Fibroblast of skin of right biceps (primary cell): ENCODE data around the gene LPCAT3.
"Not testable (repeated sequence)": the region's sequence is repeated elsewhere in the genome, so short reads cannot be mapped to it uniquely, and the experiment has no call there.

ENCODE experiments used
- DNase-seq: peaks from one replicate; pipeline ENCODE4 v3.0.0-alpha.2; 2013

Gene LPCAT3

DNA sequence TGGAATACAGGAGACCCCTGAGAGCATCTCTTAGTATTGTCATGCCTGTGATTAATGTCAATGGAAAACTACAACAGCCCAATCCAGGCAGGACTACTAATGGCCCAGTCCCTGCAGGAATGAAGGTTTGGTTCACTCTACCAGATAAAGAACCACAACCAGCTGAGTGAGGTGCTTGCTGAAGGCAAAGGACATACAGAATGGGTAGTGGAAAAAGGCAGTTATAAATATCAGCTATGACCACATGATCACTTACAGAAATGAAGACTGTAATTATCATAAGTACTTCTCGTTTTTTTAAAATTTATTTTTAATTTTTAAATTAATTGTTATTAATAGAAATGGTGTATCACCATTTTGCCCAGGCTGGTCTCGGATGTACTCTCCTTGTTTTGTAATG, 17.2 kb upstream of the LPCAT3 start:
- no peak for DNase-seq

DNA sequence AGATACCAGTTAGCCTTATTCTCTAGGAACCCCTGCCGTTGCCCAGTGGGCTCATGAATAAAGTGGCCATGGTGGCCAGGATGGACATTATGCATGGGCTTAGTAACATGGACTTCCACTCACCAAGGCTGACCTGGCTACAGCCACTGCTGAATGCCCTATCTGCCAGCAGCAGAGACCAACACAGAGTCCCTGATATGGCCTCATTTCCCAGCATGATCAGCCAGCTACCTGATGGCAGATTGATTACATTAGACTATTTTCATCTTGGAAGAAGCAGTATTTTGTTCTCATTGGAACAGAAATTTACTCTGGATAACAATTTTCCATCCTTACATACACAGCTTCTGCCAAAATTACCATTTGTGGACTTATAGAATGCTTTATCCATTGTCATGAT, 16.2 kb upstream of the LPCAT3 start:
- DNase-seq: no peak

DNA sequence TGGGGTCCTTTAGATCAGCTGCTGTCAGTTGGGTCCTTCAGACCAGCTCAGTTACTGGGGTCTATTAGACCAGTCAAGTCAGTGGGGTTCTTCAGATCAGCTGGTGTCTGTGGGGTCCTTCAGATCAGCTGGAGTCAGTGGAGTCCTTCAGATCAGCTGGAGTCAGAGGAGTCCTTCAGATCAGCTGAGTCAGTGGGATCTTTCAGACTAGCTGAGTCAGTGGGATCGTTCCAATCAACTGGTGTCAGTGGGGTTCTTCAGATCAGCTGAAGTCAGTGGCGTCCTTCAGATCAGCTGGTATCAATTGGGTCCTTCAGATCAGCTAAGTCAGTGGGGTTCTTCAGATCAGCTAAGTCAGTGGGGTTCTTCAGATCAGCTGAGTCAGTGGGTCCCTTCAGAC, 14.7 kb upstream of the LPCAT3 start:
- no peak for DNase-seq

GRCh38 chr12:7031306-7031705, 13.0 kb upstream of the LPCAT3 start:
- no peak for DNase-seq

DNA sequence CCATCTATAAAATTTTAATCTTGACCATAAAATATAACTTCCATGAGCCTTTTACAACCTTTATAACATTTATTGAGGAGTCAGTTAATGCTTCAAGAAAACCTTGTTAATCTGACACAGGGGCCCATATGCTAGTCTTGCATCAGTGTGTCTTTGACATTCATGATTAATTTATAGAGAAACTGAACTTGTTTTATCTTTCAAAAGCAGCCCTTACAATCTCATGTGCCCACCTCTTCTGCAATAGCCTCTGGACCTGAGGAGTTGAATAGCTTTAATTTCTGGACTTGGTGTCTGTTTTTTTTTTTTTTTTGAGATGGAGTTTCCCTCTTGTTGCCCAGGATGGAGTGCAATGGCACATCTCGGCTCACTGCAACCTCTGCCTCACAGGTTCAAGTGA, 8.6 kb upstream of the LPCAT3 start:
- DNase-seq: no peak

DNA sequence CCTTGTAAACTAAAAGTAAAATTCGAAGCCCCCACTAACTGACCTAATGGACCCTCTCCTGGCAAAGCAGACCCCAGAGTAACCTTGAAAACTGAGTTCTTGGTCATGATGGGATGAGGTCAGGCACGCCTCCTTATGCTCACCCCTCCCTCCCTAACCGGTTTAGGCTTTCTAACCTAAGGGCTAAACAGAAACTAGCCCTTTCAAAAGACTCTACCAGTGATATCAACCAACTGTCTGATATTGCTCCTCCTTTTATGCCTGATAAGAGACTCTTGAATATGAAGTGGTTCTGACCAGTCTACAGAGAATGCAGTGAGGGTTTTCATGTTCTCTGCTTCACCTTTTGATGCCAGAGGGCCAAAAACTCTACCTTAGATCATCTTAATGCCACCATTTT, 4.8 kb upstream of the LPCAT3 start:
- no peak for DNase-seq

DNA sequence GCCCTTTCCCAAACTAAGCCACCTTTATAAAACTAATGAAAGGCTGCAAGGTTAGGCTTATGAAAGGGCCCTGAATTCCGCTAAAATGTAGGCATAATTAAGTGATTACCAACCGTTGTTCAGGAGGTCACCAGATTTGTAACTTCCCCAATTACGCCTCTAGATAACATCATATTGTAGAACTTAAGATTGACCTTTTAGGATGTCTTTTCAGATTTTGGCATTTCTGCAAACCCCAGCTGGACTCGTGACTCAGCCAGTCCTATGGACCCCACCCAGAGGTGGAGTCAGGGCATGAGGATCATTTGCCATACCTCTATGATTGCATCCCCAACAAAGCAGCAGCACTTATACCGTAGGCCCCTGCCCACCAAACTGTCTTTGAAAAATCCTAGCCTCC, 3.7 kb upstream of the LPCAT3 start:
- no peak for DNase-seq

GRCh38 chr12:7019043-7019569, 830 bp upstream of the LPCAT3 start:
- DNase-seq: no peak

- DNase-seq: no peak
Observed at GRCh38 chr12:7017870-7018349, 366 bp downstream of the LPCAT3 start.

GRCh38 chr12:7016958-7017571, 1.2 kb downstream of the LPCAT3 start:
- DNase-seq: no peak

GRCh38 chr12:7015555-7016370, 2.5 kb downstream of the LPCAT3 start:
- DNase-seq: no peak

DNA sequence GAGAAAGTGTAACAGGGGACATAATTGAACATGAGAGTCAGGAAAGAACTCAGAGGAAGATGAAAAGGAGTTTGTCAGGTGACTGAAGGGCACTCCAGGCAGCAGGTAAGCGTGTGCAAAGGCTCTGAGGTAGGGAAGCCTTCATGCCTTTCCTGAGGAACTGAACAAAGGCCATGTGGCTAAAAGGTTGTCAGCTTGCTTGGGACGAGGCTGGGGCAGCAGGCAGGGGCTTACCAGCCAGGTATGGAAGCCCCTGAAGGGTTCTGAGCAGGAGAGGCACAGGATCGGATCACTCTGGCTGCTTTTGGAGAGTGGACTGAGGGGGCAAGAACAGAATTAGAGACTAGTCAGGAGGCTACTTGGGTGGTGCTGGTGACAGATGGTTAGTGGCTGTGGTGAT, 5.2 kb downstream of the LPCAT3 start:
- no peak for DNase-seq

- no peak for DNase-seq
Observed at GRCh38 chr12:7012024-7012607, 6.2 kb downstream of the LPCAT3 start.

- DNase-seq: not testable (repeated sequence)
Observed at GRCh38 chr12:7011398-7011797, 6.9 kb downstream of the LPCAT3 start.

DNA sequence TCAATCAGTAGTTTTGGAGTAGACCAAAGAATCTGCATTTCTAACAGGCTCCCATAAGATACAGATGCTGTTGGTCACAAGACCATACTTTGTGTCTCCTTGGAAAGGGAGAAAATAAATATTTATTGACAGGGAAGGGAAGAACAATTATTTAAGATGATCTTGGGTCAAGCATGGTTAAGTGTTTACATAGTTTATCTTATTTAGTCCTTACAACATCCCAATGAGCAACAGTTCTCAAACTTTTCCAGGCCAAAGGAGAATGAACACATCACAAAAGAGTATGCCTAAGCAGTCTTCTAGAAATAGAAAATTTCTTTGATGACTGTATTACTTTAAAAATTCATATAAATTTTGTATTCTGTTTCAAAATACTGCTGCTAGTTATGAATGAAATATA, 8.8 kb downstream of the LPCAT3 start:
- DNase-seq: no peak

- DNase-seq: no peak
Observed at GRCh38 chr12:7008864-7009263, 9.4 kb downstream of the LPCAT3 start.

DNA sequence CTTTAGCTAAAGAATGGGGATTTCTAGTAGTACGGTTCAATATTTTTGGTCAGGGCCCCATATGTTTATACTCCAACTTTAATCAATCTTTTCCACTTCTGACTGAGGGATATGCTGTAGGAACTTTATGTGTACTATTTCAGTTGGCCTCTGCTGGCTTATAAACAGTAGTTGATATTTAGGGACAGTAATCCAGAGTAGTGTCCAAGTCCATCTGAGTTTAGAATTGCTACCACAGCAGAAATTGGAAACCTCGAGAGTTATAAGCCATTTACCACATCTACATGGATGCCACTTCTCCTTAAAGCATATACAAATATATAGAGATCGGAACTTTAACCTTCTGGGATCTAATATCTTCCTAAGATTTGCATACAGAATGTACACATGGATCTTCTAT, 11.6 kb downstream of the LPCAT3 start:
- DNase-seq: no peak

- DNase-seq: no peak
Observed at GRCh38 chr12:7005311-7005710, 13.0 kb downstream of the LPCAT3 start.

GRCh38 chr12:7004840-7005239, 13.4 kb downstream of the LPCAT3 start:
- DNase-seq: no peak

- no peak for DNase-seq
Observed at GRCh38 chr12:7004287-7004803, 13.9 kb downstream of the LPCAT3 start.

- no peak for DNase-seq
Observed at GRCh38 chr12:7001921-7002591, 16.2 kb downstream of the LPCAT3 start.

DNA sequence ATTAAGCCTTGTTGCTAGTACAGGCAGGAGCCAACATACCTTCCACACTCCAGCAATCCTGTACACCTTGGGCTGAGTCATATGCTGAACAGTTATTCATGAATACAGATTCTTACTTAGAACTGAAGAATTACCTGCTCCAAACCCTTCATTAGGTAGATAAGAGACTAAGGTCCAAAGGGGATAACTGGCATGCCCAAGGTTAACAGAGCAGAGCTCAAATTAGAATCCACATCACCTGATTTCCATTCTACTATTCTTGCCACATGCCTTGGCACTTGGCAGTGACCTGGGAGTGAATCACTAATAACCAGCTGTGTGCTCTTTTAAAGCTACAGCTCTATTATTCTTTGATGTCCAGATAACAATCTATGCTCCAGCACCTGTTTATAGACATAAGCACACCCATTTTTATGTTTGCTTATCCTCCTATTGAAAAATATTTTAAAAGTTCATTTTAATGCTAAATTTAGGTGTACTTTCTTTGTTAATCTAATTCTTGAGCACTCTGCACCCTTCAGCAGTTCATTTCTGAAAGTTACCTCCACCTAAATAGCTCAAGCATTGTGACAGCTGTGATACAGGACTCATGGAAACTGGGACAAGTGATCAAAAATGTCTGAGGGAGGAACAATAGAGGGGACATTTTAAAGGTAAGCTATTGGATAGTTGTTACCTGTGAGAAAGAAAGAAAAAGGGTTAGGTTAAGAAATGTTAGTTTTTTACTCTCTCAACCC, 19.4 kb downstream of the LPCAT3 start:
- DNase-seq: no peak
